HFFc6 (cell line): ENCODE measurements around the gene DDX41. TPM values are rescaled to one million over a fixed set of nuclear protein-coding genes. Genes with fewer than 3 reads are reported as not detected.

Experiments used
- DNase-seq: peaks from one replicate; pipeline ENCODE4 v3.0.0-alpha.2; 2018
- H3K27ac Mint-ChIP-seq: 2 replicates; pipeline ENCODE4 v1.8.0; 2020; ENCODE audit warnings: mild to moderate bottlenecking, mixed read lengths
- H3K27me3 Mint-ChIP-seq: 2 replicates; pipeline ENCODE4 v1.8.0; 2021; ENCODE audit warnings: mild to moderate bottlenecking, moderate library complexity, mixed read lengths; ENCODE audit not compliant: insufficient read depth
- H3K36me3 Mint-ChIP-seq: 2 replicates; pipeline ENCODE4 v1.8.0; 2021; ENCODE audit warnings: low read depth, mixed read lengths
- H3K4me1 Mint-ChIP-seq: 2 replicates; pipeline ENCODE4 v1.8.0; 2020; ENCODE audit warnings: low read depth, mixed read lengths
- H3K4me3 Mint-ChIP-seq: 2 replicates; pipeline ENCODE4 v1.8.0; 2020; ENCODE audit warnings: mild to moderate bottlenecking, moderate library complexity, mixed read lengths
- H3K9me3 Mint-ChIP-seq: 2 replicates; pipeline ENCODE4 v1.8.0; 2020; ENCODE audit warnings: mild to moderate bottlenecking, mixed read lengths
- CTCF ChIP-seq: fragments of 200-600 bp; sonication (generic); IDR thresholded peaks from 2 replicates; pipeline ENCODE4 v1.5.0; 2021; ENCODE audit warnings: antibody characterized with exemption, mild to moderate bottlenecking
- total RNA-seq, 6 experiments: library from RNA; stranded (reverse); fragmentation: NEBNext Ultra II Directional; extraction: Animal tissue kit (Norgen Biotek cat#: 25700); gene quantifications; 2 replicates in 1 of 6; 3 replicates in 5 of 6; pipeline ENCODE4 v1.2.3, GENCODE V29; 2021

The DDX41 gene
- total RNA-seq, 6 experiments from 2014 or later = 83.8 to 105 (median 98.5) TPM

GRCh38 chr5:177511796-177512675 is 4.7 kb downstream of the DDX41 start:
- no peak for DNase-seq
- Mint-ChIP-seq H3K27ac (no peak overlapping the region), H3K4me1 (peaks cover 14% of the 10 kb centered on the region), H3K36me3 (peaks cover 29% of the 10 kb centered on the region), H3K27me3 (peaks cover 2% of the 10 kb centered on the region; the same call in 1 of the 2 replicates), H3K4me3 (no peak overlapping the region), H3K9me3 (no peaks in the 10 kb centered on the region)
- no peak for TF ChIP-seq CTCF

DNA sequence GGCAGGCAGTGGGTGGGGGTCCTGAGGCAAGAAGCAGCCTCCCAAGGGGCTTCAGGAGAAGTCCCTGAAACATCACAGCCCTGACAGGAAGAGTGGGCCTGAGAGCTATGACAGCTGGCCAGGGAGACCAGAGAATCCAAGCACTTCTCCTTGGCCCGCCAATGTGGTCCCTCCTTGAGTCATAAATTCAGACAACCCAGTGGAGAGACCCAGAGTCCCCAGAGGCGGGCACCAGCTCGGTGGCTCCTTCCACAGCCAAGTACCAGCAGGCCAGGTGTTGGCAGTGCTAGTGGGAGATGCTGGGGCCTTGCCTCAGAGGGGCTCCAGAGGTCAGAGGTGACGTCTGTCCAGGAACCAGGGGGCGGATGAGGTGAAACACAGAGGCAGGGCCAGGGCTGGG is 5.6 kb downstream of the DDX41 start:
- Mint-ChIP-seq H3K36me3 (peaks cover 28% of the 10 kb centered on the region), H3K4me1 (peaks cover 12% of the 10 kb centered on the region), H3K27ac (no peak overlapping the region), H3K27me3 (no peaks in the 10 kb centered on the region; the same call in 1 of the 2 replicates), H3K4me3 (no peak overlapping the region), H3K9me3 (no peaks in the 10 kb centered on the region)
- TF ChIP-seq CTCF = no peak
- DNase-seq = no peak

GRCh38 chr5:177510567-177511053 is 6.2 kb downstream of the DDX41 start:
- no peak for TF ChIP-seq CTCF
- H3K27ac Mint-ChIP-seq = no peak overlapping the region
- no peaks in the 10 kb centered on the region for H3K9me3 Mint-ChIP-seq
- H3K36me3 Mint-ChIP-seq = peaks cover 22% of the 10 kb centered on the region
- no peak overlapping the region for H3K4me3 Mint-ChIP-seq
- peaks cover 7% of the 10 kb centered on the region for H3K4me1 Mint-ChIP-seq
- no peaks in the 10 kb centered on the region; the same call in 1 of the 2 replicates for H3K27me3 Mint-ChIP-seq
- DNase-seq = no peak

DNA sequence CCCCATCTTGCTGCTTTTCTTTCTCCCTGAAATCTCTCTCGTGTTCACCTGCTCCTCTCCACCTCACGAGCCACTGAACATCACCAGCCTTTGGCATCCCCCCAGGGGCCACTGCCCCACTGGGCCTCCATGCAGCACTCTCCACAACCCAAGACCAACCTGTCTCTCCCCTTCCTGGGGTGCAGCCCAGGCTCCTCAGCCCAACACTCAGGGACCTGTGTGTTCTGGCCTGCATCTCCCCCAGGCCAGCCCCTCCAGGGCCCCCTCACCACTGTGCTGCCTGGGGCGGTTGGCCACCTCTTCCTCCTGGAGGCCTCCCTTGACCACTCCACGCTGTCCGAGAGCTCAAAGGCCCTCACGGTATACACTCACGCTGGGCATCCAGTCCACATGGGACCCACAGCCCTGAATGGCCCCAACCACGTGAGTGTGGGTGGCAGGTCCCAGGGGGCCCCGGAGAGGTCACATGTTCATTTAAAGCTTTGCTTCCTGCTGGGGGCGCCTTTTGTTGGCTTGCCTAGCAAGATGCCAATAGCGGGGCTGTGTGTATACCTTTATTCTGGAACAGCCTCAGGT is 6.7 kb downstream of the DDX41 start:
- H3K27ac Mint-ChIP-seq = no peak overlapping the region; the same call in 1 of the 2 replicates
- H3K9me3 Mint-ChIP-seq = no peaks in the 10 kb centered on the region
- H3K36me3 Mint-ChIP-seq = peaks cover 17% of the 10 kb centered on the region
- H3K4me3 Mint-ChIP-seq = no peak overlapping the region
- no peak for DNase-seq
- peaks cover 1% of the 10 kb centered on the region for H3K4me1 Mint-ChIP-seq
- no peaks in the 10 kb centered on the region; the same call in 1 of the 2 replicates for H3K27me3 Mint-ChIP-seq
- no peak for TF ChIP-seq CTCF

DNA sequence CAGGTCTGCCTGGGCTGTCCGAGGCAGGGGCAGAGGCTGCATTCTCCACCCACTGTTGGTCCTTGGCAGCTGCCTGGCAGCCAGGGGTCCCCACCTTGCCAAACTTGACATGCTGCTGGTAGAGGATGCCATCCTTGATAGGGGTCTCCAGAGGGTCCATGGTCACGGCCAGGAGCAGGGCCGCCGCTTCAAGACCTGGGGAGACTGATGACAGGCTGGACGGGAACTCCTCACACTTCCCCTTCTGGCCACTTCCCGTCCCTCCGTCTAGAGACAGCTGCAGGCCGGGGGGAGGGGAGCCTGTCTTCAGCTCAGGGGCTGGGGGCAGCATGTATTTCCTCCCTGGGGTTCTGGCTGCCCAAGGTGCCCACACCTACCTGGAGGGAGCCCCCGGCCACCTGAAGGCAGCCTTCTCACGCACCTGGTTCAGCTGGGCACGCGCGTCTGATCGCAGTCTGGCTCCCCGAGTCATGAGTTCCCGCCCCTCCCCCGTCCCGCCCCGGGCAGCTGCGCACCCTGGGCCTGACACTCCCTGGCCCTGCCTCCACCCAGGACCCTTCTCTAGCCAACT is 7.3 kb downstream of the DDX41 start, which contains the start of gene DOK3:
DOK3 (minus strand) TSS at position 446 of the 571 bp plus-strand sequence; CDS start at position 160, 286 bp downstream.
- H3K27ac Mint-ChIP-seq = no peak within 1 kb of the TSS; the same call in 1 of the 2 replicates
- H3K9me3 Mint-ChIP-seq = no peaks in the 10 kb centered on the region
- peaks cover 16% of the 10 kb centered on the region for H3K36me3 Mint-ChIP-seq
- DNase-seq = no peak
- no peaks in the 10 kb centered on the region; the same call in 1 of the 2 replicates for H3K27me3 Mint-ChIP-seq
- H3K4me3 Mint-ChIP-seq = no peak within 1 kb of the TSS
- no peaks in the 10 kb centered on the region for H3K4me1 Mint-ChIP-seq
- no peak for TF ChIP-seq CTCF
